Activated naive CD4-positive, alpha-beta T cell treated with anti-CD3 and anti-CD28 coated beads, Interleukin-2, amount 10 ng/mL, durations not matched to agents 7 days and 5 days (primary cell): ENCODE data around the gene LKAAEAR1.
A peak's percentile ranks its signal among the peaks of the same experiment; 100 is the strongest.

Experiments used
- CTCF ChIA-PET: fragments of 350-600 bp; sonication (Branson Sonifier 250); formaldehyde crosslinking; loops from one replicate; lab custom pipeline; 2021; ENCODE audit warnings: antibody characterized with exemption; lab: Charles Lee
- DNase-seq: peaks from one replicate; pipeline ENCODE4 v3.0.0-alpha.2; 2020
- H3K27ac Mint-ChIP-seq: one replicate; pipeline ENCODE4 v1.8.0; 2021; ENCODE audit warnings: mild to moderate bottlenecking, moderate library complexity, mixed read lengths
- H3K27me3 Mint-ChIP-seq: one replicate; pipeline ENCODE4 v1.8.0; 2021; ENCODE audit warnings: mild to moderate bottlenecking, mixed read lengths
- H3K36me3 Mint-ChIP-seq: one replicate; pipeline ENCODE4 v1.8.0; 2021; ENCODE audit warnings: mixed read lengths
- H3K4me1 Mint-ChIP-seq: one replicate; pipeline ENCODE4 v1.8.0; 2021; ENCODE audit warnings: mixed read lengths
- H3K4me3 Mint-ChIP-seq: one replicate; pipeline ENCODE4 v1.8.0; 2021; ENCODE audit warnings: mild to moderate bottlenecking, moderate library complexity, mixed read lengths
- H3K9me3 Mint-ChIP-seq: one replicate; pipeline ENCODE4 v1.8.0; 2021; ENCODE audit warnings: mixed read lengths

Gene LKAAEAR1

DNA sequence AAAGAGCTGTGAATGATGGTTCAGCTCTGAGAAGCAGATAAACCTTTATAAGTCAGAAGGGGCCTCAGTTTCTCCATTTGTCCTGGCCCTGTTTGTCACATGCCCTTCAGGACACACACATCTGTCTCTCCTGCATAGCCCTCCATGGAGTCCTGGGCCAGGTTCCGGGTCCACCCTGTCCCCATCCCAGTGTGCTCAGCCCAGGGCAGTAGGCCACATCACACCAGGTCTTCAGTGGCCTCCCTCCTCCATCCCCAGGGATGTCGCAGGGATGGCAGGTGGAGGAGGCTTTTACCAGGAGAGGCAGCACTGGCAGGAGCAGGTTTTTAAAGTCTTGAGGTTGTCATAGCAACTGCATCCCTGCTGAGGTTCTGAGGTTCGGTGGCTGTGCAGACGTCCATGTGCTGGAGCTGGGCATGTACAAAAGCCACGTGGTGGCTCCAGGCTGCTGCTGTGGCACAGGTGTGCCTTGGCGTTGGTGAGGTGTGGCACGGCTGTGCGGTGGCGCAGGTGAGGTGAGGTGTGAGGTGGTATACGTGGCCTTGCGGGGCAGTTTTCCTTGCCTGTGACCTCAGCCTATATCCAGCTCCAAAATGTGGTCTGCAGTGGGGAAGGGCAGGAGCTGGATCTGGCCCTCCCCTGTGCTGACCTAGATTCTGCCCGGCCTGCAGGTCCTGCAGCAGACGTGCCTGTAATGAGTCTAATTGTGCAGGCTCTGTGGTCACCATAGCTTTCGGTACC lies 31.1 kb upstream of the LKAAEAR1 start:
- H3K27ac Mint-ChIP-seq: no peak overlapping the region
- peaks cover 19% of the 10 kb centered on the region for H3K27me3 Mint-ChIP-seq
- no peaks in the 10 kb centered on the region for H3K36me3 Mint-ChIP-seq
- CTCF ChIA-PET: interaction anchor here (1.1 to 7.4 kb wide), 3 partner anchors 8 to 76 kb away, joined by 3 to 75 read pairs (median 3); partner anchors contain the start of genes LKAAEAR1 and NPBWR2
- no peak overlapping the region for H3K4me3 Mint-ChIP-seq
- DNase-seq: peak; percentile 14
- no peaks in the 10 kb centered on the region for H3K9me3 Mint-ChIP-seq
- H3K4me1 Mint-ChIP-seq: peaks cover 6% of the 10 kb centered on the region

DNA sequence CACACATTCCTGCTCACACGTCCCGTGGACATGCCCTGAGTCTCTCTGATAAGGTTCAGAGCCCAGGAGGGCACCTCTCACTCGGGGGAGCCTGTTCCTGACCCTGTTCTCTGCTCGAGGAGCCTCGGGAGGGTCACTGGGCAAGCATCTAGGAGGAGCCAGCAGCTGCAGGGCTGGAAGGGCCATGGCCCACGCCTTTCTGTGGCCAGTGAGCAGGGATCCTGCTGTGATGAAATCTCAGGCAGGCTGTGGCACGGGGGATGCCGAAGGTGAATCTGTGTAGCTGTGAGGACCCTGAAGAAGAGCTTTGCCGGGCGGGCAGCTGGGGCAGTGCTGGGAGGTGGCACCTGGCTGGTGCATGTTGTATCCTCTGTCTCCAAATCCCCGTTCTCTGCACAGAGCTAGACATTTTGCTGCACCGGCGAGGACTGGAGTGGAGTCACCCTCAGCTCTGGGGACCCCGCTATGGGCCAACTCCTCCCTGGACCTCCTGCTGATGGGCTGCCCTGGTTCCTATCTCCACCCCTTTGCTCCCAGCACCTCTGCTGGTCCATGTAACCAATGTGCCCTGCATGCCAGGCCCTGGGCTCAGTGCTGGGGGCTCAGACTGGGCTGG lies 30.3 kb upstream of the LKAAEAR1 start:
- no peak overlapping the region for H3K4me3 Mint-ChIP-seq
- no peak overlapping the region for H3K27ac Mint-ChIP-seq
- no peaks in the 10 kb centered on the region for H3K4me1 Mint-ChIP-seq
- peaks cover 18% of the 10 kb centered on the region for H3K27me3 Mint-ChIP-seq
- no peaks in the 10 kb centered on the region for H3K9me3 Mint-ChIP-seq
- CTCF ChIA-PET: interaction anchor here (1.1 kb wide), 1 partner anchor 75 kb away, joined by 3 read pairs; no protein-coding TSS in a partner anchor
- no peaks in the 10 kb centered on the region for H3K36me3 Mint-ChIP-seq
- DNase-seq: peak; percentile 14

DNA sequence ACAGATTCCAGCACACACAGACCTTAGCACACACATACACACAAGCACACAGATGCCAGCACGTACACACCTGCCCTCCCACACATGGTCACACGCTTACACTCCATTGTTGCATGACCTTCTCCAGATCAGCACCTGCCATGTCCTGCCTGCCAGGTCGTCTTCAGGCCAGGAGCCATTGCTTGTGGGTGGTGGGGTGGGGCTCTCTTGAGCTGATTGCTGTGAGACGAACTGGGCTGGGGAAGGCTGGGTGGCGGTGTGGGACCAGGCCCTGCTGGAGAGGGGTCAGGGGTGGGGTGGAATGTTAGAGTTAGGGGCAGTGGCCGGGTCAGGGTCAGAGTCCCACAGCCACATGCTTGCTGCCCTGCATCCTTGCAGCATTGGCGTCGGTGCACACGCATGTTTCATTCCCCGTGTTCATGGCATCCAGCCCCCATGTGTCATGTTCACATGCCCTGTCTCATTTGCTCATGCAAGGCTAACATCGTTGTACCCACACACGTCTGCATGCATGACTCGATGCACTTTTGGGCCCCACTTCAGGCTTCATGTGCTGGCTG lies 29.7 kb upstream of the LKAAEAR1 start:
- no peaks in the 10 kb centered on the region for H3K36me3 Mint-ChIP-seq
- peaks cover 21% of the 10 kb centered on the region for H3K27me3 Mint-ChIP-seq
- CTCF ChIA-PET: no interaction called here
- H3K27ac Mint-ChIP-seq: no peak overlapping the region
- no peaks in the 10 kb centered on the region for H3K9me3 Mint-ChIP-seq
- H3K4me1 Mint-ChIP-seq: no peaks in the 10 kb centered on the region
- H3K4me3 Mint-ChIP-seq: no peak overlapping the region
- peak; percentile 16 for DNase-seq

DNA sequence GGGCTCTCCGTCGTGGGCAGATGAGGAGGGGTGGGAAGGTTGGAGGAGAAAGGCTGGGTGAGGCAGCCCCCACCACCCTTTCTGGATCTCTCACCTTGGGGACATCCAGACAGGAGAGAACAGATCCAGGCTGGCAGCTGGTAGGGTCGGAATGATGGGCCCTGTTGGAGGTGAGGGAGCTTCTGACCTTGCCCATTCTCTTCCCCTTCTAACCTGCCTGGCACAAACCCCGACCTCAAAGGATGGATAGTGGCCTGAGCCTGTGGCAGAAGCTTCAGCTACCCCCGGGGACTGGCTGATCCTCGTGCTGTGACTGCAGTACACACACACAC lies 29.2 kb upstream of the LKAAEAR1 start:
- H3K36me3 Mint-ChIP-seq: no peaks in the 10 kb centered on the region
- no peak overlapping the region for H3K4me3 Mint-ChIP-seq
- H3K9me3 Mint-ChIP-seq: no peaks in the 10 kb centered on the region
- H3K27me3 Mint-ChIP-seq: peaks cover 23% of the 10 kb centered on the region
- DNase-seq: peak; percentile 15
- CTCF ChIA-PET: no interaction called here
- H3K4me1 Mint-ChIP-seq: no peaks in the 10 kb centered on the region
- H3K27ac Mint-ChIP-seq: no peak overlapping the region

DNA sequence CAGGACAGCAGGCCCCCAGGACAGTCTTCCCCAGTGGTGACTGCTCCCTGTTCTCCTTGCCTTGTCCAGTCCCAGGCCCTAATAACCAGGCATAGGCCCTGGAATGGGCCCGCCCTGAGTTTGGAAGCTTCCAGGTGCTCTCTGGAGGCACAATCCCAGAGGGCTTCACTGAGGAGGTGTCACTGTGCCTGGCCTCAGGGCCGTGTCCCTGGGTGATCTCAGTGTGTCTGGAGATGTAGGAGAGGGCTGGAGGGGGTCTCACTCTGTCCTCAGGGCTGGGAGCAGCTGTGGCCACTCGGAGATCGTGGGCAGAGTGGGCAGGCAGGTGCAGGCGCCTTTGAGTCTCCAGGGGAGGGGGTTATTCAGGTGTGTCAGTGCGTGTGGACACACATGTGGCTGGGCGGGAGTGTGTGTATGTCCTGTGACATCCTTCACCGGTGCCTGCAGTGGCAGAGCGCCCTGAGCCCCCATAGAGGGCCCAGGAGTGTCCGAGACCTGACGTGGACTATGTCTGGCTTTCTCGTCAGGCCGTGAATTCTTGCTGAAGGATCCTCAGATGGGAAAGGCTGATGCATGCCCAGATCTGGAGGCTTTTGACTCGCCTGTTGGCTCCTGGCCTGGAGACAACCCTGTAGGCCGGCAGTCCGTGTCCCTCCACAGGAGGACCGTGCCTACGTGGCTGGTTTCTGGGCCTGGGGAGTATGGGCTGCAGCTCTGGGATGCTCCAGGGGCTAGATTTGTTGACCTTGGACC lies 28.7 kb upstream of the LKAAEAR1 start:
- H3K36me3 Mint-ChIP-seq: no peaks in the 10 kb centered on the region
- H3K27ac Mint-ChIP-seq: no peak overlapping the region
- H3K9me3 Mint-ChIP-seq: no peaks in the 10 kb centered on the region
- no peak overlapping the region for H3K4me3 Mint-ChIP-seq
- CTCF ChIA-PET: interaction anchor here (0.9 to 4.9 kb wide), 2 partner anchors 8 to 617 kb away, joined by 3 to 28 read pairs; no protein-coding TSS in a partner anchor
- H3K27me3 Mint-ChIP-seq: peaks cover 28% of the 10 kb centered on the region
- H3K4me1 Mint-ChIP-seq: no peaks in the 10 kb centered on the region
- peak; percentile 14 for DNase-seq

DNA sequence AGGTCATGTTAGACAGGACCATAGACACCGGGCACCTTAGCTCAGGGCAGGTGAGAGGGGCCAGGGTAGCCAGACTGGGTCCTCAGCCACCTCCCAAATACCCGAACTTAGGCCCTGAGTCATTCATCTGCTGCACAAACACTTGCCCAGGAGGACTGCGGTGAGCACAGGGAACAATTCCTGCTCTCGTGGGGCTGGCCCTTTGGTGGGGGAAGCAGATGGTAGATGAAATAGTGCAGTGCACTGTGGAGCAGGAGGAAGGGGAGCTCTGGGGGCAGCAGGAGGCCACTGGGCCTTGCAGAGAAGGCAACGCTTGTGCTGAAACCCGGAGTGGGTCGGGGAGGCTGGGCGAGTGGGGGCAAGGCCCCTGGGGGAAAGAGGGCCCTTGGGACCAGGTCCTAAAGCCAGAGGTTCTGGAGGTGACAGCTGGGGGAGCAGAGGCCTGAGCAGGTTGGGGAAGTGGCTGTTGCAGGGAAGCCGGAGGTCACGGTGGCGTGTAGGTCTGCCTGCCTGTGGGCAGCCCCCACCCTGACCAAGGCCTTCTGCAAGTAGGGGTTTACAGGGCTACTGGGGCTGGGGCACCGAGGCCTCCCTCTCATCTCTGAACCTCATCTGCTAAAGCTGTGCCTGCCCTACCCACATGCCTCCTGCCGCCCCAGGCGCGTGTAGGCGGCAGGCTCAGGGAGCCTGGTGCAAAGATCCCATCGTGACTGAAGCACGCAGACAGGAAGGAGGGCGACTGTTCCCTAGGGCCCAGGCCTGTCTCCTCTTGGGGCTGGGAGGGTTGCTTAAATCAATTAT lies 27.8 kb upstream of the LKAAEAR1 start:
- H3K9me3 Mint-ChIP-seq: no peaks in the 10 kb centered on the region
- H3K4me1 Mint-ChIP-seq: no peaks in the 10 kb centered on the region
- DNase-seq: peak; percentile 20
- no peak overlapping the region for H3K27ac Mint-ChIP-seq
- CTCF ChIA-PET: interaction anchor here (0.9 to 4.9 kb wide), 3 partner anchors 9 to 616 kb away, joined by 3 to 28 read pairs (median 4); no protein-coding TSS in a partner anchor
- H3K36me3 Mint-ChIP-seq: no peaks in the 10 kb centered on the region
- H3K27me3 Mint-ChIP-seq: peaks cover 32% of the 10 kb centered on the region
- no peak overlapping the region for H3K4me3 Mint-ChIP-seq

DNA sequence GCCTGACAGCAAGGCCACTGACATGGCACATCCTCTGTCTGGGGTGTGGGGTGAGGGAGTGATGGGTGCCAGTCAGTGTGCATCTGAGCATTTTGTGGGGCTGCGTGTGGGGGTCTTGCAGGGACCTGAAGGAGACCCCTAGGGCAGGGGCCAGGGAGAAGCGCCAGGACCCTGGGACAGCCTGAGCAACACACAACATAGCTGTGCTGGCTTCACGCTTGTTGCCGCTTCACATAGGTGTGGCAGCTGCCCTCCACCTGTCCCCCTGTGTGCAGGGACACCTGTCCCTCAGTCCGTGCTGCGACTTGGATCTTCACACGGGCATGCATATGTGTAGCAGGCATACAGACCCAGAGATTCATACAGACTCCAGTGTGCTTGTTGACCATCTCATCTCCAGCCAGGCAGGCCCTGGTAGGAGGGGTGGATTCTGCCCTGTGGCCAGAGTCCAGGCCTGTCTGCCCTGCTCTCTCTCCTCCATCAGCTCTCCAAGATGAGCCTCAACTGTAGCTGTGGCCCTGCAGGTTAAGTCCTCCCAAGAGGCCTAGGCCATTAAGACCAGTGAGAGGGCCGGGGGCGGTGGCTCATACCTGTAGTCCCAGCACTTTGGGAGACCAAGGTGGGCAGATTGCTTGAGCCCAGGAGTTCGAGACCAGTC lies 26.3 kb upstream of the LKAAEAR1 start:
- peak; percentile 18 for DNase-seq
- Mint-ChIP-seq H3K9me3 (no peaks in the 10 kb centered on the region), H3K4me1 (no peaks in the 10 kb centered on the region), H3K27ac (no peak overlapping the region), H3K36me3 (no peaks in the 10 kb centered on the region), H3K4me3 (no peak overlapping the region), H3K27me3 (peaks cover 38% of the 10 kb centered on the region)
- CTCF ChIA-PET: interaction anchor here (1.3 to 4.9 kb wide), 4 partner anchors 9 to 73 kb away, joined by 3 to 28 read pairs (median 5); no protein-coding TSS in a partner anchor

DNA sequence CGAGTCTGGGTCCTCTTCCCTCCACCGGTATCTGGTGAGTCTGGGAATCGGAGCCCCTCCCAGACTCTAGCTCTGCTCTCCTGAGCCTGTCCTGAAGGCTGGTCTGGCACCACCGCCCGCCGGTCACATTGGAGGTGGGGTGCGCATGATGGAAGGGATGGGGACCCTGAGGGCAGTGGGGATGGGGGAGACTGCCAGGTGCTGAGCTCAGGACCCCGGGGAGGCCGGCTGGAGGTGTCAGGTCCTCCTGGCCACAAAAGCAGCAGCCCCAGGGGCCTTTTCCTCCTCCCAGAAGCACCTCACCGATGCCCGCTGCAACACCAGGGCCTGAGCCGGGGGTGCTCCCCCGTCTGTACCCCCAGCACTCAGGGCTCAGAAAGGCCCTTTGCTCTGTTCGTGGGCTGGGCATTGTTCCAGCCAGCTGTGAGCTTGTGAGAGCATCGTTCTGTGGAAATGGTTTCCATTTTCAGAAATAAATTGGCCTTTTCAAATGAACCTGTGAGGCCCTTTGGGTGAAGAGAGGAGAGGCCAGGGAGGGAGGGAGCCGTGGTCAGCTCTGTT lies 25.7 kb upstream of the LKAAEAR1 start:
- H3K4me1 Mint-ChIP-seq: no peaks in the 10 kb centered on the region
- H3K4me3 Mint-ChIP-seq: no peak overlapping the region
- no peak overlapping the region for H3K27ac Mint-ChIP-seq

DNA sequence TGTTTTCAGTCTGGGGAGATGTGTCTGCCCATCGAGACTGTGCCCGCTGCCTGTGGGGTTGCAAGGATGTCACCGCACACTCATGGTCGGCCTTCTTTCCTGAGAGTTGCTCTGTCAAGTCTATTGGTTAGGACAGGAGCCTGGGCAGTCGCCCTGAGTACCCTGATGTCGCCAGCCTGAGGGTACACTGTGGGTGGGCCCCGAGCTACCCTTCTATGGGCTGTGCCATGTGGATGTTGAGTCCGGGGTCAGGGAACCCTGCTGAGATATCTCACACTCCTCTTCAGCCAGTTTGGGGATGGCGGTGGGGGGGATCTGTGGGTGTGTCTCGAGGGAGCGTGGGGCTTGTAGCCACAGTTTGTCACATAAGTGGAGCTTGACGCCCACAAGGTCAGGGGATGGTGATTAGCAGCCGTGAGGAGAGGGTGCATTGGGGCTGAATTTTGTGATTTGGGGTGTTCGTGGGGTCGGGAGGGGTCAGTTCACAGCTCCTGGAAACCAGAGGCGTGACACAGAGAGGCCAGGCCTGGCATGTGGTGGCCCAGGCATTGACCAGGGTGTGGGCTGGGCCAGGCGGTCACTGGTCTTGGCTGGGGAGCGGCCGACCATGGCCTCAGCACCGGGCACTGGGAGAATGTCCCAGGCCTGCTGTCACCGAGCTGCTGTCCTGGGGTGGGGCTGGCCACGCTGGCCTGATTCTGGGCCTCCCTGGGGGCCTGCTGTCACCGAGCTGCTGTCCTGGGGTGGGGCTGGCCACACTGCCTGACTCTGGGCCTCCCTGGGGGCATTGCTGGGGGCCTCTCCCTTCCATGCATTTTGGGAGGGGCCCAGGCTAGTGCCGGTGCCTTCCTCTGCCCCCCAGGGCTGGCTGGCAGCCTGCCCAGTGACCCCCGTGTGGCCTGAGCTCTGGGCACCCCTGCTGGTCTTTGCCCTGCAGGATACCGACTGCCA lies 24.8 kb upstream of the LKAAEAR1 start:
- Mint-ChIP-seq H3K27ac (peak overlapping the region; percentile 71), H3K4me3 (no peak overlapping the region), H3K4me1 (no peaks in the 10 kb centered on the region), H3K36me3 (no peaks in the 10 kb centered on the region), H3K9me3 (no peaks in the 10 kb centered on the region), H3K27me3 (peaks cover 49% of the 10 kb centered on the region)
- DNase-seq: peak; percentile 16
- CTCF ChIA-PET: interaction anchor here (1.3 to 4.9 kb wide), 3 partner anchors 7 to 25 kb away, joined by 3 to 28 read pairs (median 6); partner anchors contain the start of gene LKAAEAR1

More for the DNA sequence above, 25.7 kb upstream of the LKAAEAR1 start:
- peak; percentile 4 for DNase-seq
- H3K36me3 Mint-ChIP-seq: no peaks in the 10 kb centered on the region
- CTCF ChIA-PET: interaction anchor here (1.3 to 4.9 kb wide), 4 partner anchors 8 to 26 kb away, joined by 3 to 28 read pairs (median 4); partner anchors contain the start of gene LKAAEAR1
- H3K27me3 Mint-ChIP-seq: peaks cover 40% of the 10 kb centered on the region
- no peaks in the 10 kb centered on the region for H3K9me3 Mint-ChIP-seq

DNA sequence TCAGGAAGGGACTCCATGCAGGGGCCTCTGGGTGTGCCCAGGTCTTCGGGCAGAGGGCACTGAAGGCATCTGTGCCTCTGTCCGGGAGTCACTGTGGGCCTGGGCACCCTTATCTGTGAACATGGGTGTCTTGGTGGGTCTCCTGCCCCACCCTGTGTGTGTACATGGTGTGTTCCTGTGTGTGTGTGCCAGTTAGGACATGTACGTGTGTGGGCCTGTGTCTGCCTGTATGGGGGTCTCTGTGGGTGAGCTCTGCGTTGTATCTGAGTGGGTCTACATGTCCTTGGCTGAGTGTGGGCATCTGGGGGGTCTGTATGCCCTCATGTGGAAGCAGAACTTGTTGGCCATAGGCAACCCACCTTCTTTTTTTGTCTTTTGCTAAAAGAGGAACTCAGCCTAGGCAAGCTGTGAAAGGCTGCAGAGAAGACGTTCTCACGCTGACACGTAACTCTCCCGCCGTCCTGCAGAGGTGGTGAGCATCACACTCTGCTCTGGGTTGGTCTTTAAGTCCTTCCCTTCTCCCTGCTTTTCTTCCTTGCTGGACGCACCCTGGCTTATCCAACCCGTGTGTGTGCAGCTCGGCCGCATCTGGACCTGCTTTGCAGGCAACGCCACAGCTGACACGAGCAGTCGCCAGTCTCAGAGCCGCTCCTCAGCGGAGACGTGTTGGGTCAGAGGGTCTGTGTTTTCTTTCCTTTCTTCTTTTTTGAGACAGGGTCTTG lies 23.7 kb upstream of the LKAAEAR1 start:
- no peak overlapping the region for H3K27ac Mint-ChIP-seq
- peak; percentile 16 for DNase-seq
- no peak overlapping the region for H3K4me3 Mint-ChIP-seq
- peaks cover 50% of the 10 kb centered on the region for H3K27me3 Mint-ChIP-seq
- CTCF ChIA-PET: interaction anchor here (0.7 to 4.9 kb wide), 3 partner anchors 8 to 13 kb away, joined by 3 to 28 read pairs (median 6); no protein-coding TSS in a partner anchor
- H3K36me3 Mint-ChIP-seq: no peaks in the 10 kb centered on the region
- H3K4me1 Mint-ChIP-seq: no peaks in the 10 kb centered on the region
- no peaks in the 10 kb centered on the region for H3K9me3 Mint-ChIP-seq

DNA sequence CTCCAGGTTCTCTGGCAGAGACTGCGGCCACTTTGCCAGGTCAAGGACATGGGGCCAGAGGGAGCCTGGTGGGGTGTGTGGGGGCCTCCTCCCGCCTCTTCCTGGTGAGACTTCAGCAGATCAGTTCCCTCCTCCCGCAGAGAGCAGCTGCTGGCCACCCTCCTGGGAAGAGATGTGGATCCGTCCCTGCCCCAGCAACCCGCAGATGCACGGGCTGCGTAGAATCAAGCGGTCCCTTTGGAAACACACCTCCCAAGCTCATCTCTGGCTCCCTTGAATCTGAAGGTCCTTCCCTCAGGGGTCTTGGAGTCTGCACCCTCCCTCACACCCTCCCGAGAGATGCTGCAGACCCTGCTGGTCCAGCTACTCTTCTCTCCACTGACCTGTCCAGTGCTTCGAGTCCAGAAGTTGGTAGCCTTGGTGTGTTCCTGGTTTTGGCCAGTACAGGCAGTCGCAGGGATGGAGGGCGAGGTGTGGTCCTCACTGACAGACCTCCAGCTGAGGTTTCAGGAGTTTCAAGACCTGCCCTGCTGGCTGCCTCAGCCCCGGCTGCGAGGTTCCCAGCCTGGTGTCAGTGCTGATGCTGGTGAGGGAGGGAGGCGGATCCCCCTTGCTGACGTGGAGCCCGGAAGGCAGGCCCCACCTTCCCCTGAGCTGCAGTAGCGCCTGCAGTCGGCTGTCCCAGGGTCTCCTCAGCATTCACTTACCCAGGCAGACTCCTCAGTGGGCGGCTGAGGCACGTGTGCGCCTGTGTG lies 23.0 kb upstream of the LKAAEAR1 start, which contains the start of gene NPBWR2:
TSS of gene NPBWR2 (minus strand) at position 585 of the 755 bp plus-strand sequence. CDS start 734 bp downstream, outside the sequence.
- CTCF ChIA-PET: interaction anchor here (0.7 to 1.5 kb wide), 2 partner anchors 9 to 13 kb away, joined by 3 to 6 read pairs; no protein-coding TSS in a partner anchor

More for the DNA sequence above, 23.0 kb upstream of the LKAAEAR1 start, which contains the start of gene NPBWR2:
- Mint-ChIP-seq H3K4me1 (peaks cover 3% of the 10 kb centered on the region), H3K27me3 (peaks cover 54% of the 10 kb centered on the region), H3K4me3 (no peak within 1 kb of the TSS), H3K36me3 (no peaks in the 10 kb centered on the region), H3K27ac (peak within 1 kb of the TSS; percentile 55), H3K9me3 (no peaks in the 10 kb centered on the region)
- DNase-seq: peak; percentile 54
